GM21576 (cell line): ENCODE measurements around the gene CGREF1.
"Not testable (repeated sequence)": the region's sequence is repeated elsewhere in the genome, so short reads cannot be mapped to it uniquely, and the experiment has no call there.

Experiments
- ATAC-seq: cut with Tn5 transposase; IDR thresholded peaks from one replicate; pipeline ENCODE4 v1.9.1; 2021; ENCODE audit warnings: mild to moderate bottlenecking, moderate library complexity; ENCODE audit not compliant: unreplicated experiment

The CGREF1 gene

DNA sequence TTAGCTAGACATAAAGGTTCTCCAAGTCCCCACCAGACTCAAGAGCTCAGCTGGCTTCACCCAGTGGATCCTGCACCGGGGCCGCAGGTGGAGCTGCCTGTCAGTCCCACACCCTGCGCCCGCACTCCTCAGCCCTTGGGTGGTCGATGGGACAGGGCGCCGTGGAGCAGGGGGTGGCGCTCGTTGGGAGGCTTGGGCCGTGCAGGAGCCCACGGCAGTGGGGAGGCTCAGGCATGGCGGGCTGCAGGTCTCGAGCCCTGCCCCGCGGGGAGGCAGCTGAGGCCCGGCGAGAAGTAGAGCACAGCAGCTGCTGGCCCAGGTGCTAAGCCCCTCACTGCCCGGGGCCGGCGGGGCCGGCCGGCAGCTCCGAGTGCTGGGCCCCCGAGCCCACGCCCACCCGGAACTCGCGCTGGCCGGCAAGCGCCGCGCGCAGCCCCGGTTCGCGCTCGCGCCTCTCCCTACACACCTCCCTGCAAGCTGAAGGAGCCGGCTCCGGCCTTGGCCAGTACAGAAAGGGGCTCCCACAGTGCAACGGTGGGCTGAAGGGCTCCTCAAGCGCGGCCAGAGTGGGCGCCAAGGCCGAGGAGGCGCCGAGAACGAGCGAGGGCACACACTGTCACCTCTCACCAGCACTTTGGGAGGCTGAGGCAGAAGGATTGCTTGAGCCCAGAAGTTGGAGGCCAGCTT is 7.4 kb downstream of the CGREF1 start:
- not testable (repeated sequence) for ATAC-seq

GRCh38 chr2:27110603-27111352 is 8.2 kb downstream of the CGREF1 start:
- not testable (repeated sequence) for ATAC-seq

GRCh38 chr2:27109083-27109482 is 9.8 kb downstream of the CGREF1 start:
- no peak for ATAC-seq

- no peak for ATAC-seq
Observed at GRCh38 chr2:27108221-27108620, 10.7 kb downstream of the CGREF1 start.

GRCh38 chr2:27105981-27106380 is 12.9 kb downstream of the CGREF1 start:
- ATAC-seq, result no peak

- ATAC-seq, result no peak
Observed at GRCh38 chr2:27102329-27102728, 16.6 kb downstream of the CGREF1 start.

DNA sequence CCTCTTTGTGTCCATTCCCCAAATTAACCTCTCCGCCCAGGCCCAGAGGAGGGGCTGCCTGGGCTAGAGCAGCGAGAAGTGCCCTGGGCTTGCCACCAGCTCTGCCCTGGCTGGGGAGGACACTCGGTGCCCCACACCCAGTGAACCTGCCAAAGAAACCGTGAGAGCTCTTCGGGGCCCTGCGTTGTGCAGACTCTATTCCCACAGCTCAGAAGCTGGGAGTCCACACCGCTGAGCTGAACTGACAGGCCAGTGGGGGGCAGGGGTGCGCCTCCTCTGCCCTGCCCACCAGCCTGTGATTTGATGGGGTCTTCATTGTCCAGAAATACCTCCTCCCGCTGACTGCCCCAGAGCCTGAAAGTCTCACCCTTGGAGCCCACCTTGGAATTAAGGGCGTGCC is 18.9 kb downstream of the CGREF1 start:
- no peak for ATAC-seq

DNA sequence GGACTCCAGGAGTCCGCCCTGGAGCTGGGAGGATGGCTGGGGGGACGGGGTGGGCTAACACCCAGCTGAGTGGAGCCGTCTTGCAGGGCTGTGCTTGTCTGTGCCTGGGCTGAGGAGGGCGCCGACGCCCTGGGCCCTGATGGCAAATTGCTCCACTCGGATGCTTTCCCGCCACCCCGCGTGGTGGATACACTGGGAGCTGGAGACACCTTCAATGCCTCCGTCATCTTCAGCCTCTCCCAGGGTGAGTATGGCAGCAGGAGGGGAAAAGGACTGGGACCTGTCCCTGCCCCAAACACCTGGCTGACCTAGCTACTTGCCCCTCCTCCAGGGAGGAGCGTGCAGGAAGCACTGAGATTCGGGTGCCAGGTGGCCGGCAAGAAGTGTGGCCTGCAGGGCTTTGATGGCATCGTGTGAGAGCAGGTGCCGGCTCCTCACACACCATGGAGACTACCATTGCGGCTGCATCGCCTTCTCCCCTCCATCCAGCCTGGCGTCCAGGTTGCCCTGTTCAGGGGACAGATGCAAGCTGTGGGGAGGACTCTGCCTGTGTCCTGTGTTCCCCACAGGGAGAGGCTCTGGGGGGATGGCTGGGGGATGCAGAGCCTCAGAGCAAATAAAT is 19.5 kb downstream of the CGREF1 start:
- no peak for ATAC-seq

DNA sequence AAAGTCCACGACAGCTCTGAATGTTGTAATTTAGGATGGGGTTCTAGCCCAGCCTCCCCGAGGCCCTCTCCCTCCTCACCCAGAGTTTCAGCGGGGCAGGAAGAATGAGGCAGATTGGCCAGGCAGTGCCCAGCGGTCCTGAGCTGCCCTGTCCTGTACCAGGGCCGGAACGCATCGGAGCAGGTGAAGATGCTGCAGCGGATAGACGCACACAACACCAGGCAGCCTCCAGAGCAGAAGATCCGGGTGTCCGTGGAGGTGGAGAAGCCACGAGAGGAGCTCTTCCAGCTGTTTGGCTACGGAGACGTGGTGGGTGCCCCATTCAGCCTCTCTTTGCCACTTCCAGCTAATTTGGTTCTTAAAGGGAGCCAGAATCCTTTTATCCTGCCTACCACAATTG is 21.6 kb downstream of the CGREF1 start:
- ATAC-seq, result no peak

GRCh38 chr2:27096748-27097297 is 22.1 kb downstream of the CGREF1 start:
- no peak for ATAC-seq

- ATAC-seq, result peak; percentile 50
Observed at GRCh38 chr2:27095745-27096651, 22.9 kb downstream of the CGREF1 start.

GRCh38 chr2:27095427-27095744 is 23.5 kb downstream of the CGREF1 start:
- no peak for ATAC-seq

DNA sequence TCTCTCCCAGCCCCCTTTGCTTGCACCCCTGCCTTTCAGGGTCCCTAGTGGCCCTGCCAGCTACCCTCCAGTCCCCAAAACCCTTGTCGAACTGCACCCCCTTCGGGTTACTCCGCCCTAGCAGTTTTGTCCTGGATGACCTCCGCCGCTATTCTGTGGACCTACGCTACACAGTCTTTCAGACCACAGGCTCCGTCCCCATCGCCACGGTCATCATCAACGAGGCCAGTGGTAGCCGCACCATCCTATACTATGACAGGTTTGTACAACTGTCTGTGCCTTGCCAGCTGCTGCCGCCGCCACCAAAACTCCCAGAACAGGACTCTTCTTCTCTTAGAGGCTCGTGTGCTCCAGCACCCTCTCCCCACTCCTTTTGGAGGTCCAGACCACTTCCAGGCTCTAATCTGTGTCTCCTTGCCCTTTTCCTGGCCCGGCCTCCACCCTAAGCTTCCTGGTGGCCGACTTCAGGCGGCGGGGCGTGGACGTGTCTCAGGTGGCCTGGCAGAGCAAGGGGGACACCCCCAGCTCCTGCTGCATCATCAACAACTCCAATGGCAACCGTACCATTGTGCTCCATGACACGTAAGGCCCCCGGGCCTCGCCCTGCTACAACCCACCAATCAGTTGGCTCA is 24.5 kb downstream of the CGREF1 start:
- ATAC-seq, result no peak

DNA sequence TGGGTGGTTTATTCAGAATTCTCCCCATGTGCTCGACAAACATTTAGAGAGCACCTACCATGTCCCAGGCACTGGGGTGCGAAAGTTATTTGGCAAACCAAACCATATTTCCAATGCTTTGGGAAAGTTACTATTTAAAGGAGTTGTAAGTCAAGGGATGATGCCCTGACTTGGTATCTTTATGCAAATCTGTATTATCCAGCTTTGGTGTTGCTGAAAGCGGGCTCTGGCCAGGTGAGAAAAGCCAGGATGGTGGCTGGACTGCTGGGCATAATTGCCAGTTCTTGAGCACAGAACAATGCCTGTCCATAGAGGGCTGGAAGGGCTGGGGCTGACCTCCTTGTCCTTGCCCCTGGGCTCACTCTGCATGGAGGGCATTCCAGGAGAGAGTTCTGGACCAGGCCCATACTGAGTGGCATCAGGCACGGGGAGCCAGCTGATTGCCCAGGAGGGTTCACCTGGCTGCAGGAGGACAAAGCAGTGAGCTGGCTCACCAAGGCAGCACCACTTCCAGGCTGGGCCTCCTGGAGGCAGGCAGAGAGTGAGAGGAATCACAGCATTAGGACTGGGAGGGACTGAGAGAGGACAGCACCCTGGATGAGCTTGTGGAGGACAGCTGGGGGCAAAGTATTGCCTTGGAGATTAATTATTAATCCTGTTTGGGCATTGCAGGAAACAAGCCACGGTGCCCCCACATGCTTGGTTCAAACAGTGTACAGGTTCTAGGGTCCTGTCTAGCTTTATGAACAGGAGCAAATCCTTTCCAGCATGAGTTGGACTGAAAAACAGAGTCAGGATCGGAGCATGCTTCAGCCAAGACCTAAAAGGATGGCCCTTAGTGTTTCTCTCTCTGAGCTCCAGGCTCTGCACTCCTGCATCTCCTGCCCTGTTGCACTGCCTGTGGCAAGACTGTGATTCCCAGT is 25.2 kb downstream of the CGREF1 start:
- no peak for ATAC-seq

DNA sequence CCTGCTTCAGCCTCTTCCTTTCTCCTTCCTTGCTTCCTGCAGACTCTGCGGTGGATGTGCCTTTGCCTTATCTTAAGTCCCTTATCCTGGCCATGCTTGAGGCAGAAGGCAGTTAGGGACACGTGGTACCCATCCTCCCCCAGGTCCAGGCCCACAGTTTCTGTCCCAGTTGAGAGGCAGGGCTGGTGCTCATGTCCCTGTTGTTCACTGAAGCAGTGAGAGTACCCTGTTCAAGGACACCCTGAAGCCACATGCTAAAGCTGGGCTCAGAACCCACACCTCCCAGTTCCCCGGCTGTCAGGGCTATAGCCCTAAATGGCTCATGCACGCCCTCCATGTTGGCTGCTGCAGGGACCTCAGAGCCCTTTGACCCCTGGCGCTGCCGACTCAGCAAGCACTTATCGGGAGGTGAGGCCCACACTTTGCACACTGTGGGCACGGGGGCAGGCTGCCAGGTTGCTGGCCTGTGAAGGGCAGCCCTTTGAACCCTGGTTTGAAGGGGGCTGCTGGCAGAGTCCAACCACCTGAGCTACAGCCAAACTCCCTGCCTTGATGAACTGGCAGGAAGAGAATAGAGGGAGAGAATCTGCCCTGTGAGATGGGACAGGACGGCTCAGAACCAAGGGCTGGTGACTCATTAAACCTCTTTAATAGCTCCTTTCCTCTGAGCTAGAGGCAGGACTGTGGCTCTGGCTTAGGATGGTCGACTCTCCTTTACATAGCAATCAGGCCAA is 26.1 kb downstream of the CGREF1 start:
- ATAC-seq, result no peak

DNA sequence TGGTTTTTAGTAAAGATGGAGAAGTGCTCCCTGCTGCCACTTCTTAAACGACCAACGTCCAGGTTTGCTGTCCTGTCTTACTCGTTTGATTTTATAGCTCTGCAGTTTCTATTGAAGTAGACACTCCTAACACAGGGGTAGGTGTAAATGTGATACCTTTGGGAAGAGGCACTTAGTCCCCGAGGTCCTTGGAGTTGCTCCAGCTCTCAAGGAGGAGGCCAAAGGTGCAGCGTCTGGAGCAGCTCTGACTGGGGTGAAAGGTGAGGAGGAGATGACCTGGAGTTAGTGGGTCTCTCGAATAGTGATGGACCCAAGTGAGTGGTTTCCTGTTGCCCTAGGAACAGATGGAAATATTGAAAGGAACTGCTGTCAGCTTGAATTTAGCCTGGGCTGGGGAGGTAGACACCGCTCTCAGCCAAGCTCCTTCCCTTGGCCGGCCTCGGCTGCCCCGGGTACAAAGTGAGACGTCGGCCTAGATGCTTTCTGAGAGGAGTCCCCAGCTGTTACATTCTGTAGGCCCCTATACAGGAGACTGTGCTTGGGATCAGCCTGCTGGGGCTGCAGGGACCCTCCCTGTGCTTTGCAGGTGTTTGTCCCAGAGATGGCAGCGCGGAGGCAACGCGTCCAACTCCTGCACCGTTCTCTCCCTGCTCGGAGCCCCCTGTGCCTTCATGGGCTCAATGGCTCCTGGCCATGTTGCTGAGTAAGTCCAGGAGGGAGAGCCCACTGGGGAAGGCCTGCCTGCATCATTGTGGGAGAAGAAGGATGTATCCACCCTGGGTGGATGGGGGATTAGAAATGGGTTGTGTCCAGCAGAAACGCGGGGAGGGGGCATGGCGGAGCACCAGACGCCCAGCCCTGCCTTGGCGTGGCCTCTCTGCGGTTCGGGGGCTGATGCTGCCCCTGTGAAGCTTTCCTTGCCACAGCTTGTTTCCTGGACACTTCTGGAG is 26.9 kb downstream of the CGREF1 start:
- ATAC-seq, result no peak

GRCh38 chr2:27089111-27089954 is 29.6 kb downstream of the CGREF1 start:
- no peak for ATAC-seq
